Heart left ventricle (tissue), 13 donors: Measurements from ENCODE around the gene SQOR.

Experiments
- POLR2A ChIP-seq, 2 donors: fragments of 450-650 bp; IDR thresholded peaks; one replicate each; pipeline ENCODE4 v1.6.1; 2017; ENCODE audit warnings: antibody characterized with exemption in 2 of 2, mild to moderate bottlenecking in 2 of 2, moderate library complexity in 2 of 2
- TF ChIP-seq, protein P1 (sequence below), 12 donors: fragments of 200-600 bp; sonication (generic) in 4 of 12; IDR thresholded peaks; one replicate each; pipeline versions ENCODE4 v1.5.0 to v1.8.0; 2018 to 2022; ENCODE audit warnings: antibody characterized with exemption in 12 of 12, mild to moderate bottlenecking in 5 of 12
- donor health status: ischemic (EF 13 %, LVEDD 7.1; RV severe dilation, severe dysfunction).
- donor health status: DM: no; HTN: yes; CAD: no.
- donor health status: DM: no; HTN: no; CAD: no.
- donor health status: ischemic (EF 25% LVEDD 6.9; RV normal size, moderate dysfunction).
- donor health status: ischemic (EF 25% LVEDD 5.7; RV mildly dilated, moderate dysfunction).
- donor health status: ischemic (EF 35%, LVEDD 5.7; RV mildly dilated, moderate dysfunction).
- donor health status: nonischemic (EF 11% LVEDD 7.7; RV severe dilation, severe dysfunction).
- donor health status: DM: yes; HTN: yes; CAD: no.
- donor health status: PGD.
- donor health status: ischemic (EF 29% LVEDD 5.4; RV normal size, mild dysfunction).
- donor health status: nonischemic (EF 23%, LVEDD 6.1; RV moderate dilation, normal function).

DNA sequence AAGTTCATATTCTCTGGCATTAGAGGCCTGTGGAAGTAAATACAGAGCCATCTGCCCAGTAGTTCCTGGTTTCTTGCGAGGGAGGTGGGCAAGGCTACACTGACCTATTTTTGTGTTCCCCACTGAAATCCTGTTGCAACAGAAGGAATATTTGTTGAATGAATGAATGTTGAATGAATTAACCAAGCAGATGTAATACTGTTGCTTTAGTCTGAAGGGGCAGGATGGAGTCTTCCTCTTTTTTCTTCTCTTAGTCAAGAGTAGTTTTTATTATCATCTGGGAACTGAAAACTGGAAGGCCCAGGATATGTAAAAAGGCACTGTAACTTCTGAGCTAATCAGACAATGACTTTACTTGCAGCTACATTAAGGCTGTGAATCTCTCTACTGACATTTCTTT, 30.5 kb upstream of the SQOR start:
- TF ChIP-seq, protein P1, sequence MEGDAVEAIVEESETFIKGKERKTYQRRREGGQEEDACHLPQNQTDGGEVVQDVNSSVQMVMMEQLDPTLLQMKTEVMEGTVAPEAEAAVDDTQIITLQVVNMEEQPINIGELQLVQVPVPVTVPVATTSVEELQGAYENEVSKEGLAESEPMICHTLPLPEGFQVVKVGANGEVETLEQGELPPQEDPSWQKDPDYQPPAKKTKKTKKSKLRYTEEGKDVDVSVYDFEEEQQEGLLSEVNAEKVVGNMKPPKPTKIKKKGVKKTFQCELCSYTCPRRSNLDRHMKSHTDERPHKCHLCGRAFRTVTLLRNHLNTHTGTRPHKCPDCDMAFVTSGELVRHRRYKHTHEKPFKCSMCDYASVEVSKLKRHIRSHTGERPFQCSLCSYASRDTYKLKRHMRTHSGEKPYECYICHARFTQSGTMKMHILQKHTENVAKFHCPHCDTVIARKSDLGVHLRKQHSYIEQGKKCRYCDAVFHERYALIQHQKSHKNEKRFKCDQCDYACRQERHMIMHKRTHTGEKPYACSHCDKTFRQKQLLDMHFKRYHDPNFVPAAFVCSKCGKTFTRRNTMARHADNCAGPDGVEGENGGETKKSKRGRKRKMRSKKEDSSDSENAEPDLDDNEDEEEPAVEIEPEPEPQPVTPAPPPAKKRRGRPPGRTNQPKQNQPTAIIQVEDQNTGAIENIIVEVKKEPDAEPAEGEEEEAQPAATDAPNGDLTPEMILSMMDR (IDR thresholded peaks at IDR 0.05), result no peak
- TF ChIP-seq POLR2A (IDR thresholded peaks at IDR 0.05), result no peak
